ENCODE measurements around the gene NEB.
"Not testable (repeated sequence)": the region's sequence is repeated elsewhere in the genome, so short reads cannot be mapped to it uniquely, and the experiment has no call there.

NEB gene

DNA sequence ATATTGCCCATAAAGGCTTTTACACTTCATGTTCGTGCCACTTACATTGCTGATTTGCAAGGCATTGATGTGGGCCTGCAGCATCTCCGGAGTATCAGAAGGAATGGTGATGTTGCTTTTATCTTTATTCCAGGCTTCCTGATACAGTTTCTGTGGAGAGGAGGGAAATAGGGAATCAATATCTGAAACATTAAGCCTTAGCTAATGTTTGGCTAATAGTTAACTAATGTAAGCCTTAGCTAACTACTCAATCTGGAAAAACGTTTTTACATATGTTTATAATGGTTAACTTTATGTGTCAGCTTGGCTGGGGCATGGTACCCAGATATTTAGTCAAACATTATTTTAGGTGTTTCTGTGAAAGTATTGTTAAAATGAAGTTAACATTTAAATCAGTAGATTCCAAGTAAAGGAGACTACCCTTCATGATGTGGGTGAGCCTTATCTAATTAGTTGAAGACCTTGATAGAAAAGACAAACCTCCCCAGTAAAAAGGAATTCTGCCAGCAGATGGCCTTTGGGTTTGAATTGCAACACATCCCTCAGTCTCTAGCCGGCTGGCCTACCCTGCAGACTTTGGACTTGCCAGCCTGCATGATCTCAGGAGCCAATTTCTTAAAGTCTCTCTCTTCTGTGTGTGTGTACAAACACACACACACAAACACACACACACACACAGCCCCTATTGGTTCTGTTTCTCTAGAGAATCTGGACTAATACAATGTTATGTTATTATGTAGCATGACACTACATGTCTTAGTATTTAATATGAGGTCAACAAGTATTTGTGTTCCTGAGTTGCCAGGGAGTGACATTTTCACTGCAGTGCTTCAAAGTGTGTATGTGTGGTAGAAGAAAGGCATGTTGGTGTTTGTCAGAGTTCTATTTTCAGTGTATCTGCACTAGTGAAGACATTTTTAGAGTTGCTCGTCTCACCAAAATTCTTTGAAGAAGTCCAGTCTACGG lies 126.5 kb downstream of the NEB start:
- not testable (repeated sequence) for DNase-seq (ENCODE audit: low read depth)

DNA sequence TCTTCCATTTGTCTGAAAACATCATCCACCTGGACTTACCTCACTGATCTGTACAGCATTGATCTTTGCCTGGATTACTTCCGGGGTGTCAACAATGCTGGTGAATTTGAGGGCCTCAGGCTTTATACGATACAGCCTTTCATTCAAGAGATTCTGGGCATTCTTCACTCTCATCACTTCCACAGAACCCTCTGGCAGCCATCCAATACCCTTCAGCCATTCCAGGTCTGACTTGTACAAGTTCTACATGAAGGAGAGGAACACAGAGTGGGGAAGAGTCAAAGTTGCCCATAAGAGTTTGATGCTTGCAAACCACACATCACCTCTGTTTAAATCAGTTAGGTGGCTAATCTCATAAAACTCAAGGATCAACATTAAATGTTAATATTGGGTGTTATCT lies 130.7 kb downstream of the NEB start:
- not testable (repeated sequence) for DNase-seq (ENCODE audit: low read depth)

DNA sequence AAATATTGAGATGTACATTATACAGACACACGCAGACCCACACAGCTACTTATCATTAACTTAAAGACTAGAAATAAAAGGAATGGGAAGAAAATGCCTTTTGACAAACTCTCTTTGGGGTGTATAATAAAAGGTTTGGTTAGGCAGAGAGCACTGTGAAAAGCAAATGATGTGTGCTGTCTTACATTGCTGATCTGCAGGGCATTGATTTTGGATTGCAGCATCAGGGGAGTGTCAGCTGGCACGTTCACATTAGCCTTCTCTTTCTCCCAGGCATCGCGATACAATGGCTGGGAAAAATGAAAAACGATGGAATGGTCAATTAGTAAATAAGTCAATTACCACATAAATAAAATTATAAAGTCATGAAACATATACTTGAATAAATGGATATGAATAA lies 131.9 kb downstream of the NEB start:
- not testable (repeated sequence) for DNase-seq (ENCODE audit: low read depth)

DNA sequence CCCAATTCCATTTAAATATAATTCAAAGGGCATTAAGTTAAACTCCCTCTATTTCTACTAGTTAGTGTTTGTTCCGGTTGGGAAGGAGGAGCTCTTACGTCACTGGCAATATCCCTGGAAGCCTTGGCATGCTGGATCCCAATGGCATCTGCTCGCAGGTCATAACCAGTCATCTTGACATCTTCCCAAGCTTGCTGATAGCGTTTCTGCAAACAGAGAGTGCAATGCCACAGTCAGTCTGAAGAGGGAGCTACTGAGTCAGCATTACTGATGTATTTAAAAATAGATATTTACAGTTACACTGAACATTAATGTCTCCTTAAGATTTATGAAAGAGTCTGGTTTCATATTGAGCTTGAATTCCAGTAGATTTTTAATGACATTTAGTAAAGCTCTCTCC lies 132.5 kb downstream of the NEB start:
- DNase-seq (ENCODE audit: low read depth) = not testable (repeated sequence)

DNA sequence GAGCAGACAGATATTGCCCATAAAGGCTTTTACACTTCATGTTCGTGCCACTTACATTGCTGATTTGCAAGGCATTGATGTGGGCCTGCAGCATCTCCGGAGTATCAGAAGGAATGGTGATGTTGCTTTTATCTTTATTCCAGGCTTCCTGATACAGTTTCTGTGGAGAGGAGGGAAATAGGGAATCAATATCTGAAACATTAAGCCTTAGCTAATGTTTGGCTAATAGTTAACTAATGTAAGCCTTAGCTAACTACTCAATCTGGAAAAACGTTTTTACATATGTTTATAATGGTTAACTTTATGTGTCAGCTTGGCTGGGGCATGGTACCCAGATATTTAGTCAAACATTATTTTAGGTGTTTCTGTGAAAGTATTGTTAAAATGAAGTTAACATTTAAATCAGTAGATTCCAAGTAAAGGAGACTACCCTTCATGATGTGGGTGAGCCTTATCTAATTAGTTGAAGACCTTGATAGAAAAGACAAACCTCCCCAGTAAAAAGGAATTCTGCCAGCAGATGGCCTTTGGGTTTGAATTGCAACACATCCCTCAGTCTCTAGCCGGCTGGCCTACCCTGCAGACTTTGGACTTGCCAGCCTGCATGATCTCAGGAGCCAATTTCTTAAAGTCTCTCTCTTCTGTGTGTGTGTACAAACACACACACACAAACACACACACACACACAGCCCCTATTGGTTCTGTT lies 137.2 kb downstream of the NEB start:
- not testable (repeated sequence) for DNase-seq (ENCODE audit: low read depth)

DNA sequence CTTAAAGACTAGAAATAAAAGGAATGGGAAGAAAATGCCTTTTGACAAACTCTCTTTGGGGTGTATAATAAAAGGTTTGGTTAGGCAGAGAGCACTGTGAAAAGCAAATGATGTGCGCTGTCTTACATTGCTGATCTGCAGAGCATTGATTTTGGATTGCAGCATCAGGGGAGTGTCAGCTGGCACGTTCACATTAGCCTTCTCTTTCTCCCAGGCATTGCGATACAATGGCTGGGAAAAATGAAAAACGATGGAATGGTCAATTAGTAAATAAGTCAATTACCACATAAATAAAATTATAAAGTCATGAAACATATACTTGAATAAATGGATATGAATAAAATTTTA lies 142.4 kb downstream of the NEB start:
- DNase-seq (ENCODE audit: low read depth) = not testable (repeated sequence)

DNA sequence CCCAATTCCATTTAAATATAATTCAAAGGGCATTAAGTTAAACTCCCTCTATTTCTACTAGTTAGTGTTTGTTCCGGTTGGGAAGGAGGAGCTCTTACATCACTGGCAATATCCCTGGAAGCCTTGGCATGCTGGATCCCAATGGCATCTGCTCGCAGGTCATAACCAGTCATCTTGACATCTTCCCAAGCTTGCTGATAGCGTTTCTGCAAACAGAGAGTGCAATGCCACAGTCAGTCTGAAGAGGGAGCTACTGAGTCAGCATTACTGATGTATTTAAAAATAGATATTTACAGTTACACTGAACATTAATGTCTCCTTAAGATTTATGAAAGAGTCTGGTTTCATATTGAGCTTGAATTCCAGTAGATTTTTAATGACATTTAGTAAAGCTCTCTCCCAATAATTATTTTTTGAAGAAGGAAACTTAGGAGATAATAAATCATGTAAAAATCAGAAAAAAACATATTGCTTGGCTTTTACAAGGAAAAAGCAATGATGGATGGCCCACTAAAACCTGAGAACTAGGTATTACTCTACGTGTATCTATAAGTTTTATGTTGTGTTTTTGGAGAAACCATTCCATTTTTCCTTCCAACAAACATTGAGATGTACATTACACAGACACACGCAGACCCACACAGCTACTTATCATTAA lies 142.9 kb downstream of the NEB start:
- DNase-seq (ENCODE audit: low read depth) = not testable (repeated sequence)

DNA sequence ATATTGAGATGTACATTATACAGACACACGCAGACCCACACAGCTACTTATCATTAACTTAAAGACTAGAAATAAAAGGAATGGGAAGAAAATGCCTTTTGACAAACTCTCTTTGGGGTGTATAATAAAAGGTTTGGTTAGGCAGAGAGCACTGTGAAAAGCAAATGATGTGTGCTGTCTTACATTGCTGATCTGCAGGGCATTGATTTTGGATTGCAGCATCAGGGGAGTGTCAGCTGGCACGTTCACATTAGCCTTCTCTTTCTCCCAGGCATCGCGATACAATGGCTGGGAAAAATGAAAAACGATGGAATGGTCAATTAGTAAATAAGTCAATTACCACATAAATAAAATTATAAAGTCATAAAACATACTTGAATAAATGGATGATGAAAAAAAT lies 153.0 kb downstream of the NEB start:
- not testable (repeated sequence) for DNase-seq (ENCODE audit: low read depth)

DNA sequence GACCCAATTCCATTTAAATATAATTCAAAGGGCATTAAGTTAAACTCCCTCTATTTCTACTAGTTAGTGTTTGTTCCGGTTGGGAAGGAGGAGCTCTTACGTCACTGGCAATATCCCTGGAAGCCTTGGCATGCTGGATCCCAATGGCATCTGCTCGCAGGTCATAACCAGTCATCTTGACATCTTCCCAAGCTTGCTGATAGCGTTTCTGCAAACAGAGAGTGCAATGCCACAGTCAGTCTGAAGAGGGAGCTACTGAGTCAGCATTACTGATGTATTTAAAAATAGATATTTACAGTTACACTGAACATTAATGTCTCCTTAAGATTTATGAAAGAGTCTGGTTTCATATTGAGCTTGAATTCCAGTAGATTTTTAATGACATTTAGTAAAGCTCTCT lies 153.6 kb downstream of the NEB start:
- DNase-seq (ENCODE audit: low read depth) = not testable (repeated sequence)

DNA sequence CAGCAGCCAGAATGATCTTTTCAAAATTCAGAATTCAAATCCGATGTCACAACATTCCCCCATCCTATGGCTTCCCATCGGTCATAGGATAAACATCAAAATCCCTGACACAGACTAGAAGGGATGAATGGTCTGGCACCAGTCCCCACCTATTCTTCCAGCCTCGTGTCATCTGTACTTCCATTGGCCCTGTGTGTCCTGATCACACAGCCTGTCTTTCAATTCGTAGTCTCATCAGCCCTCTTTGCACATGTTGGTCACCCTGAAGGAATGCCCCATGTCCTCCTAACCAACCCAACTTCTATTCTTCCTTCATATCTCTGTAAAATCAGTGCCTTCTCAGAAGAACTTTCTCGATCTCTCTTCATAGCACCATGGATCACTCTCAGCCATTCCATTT lies 157.2 kb downstream of the NEB start:
- DNase-seq (ENCODE audit: low read depth) = no peak

DNA sequence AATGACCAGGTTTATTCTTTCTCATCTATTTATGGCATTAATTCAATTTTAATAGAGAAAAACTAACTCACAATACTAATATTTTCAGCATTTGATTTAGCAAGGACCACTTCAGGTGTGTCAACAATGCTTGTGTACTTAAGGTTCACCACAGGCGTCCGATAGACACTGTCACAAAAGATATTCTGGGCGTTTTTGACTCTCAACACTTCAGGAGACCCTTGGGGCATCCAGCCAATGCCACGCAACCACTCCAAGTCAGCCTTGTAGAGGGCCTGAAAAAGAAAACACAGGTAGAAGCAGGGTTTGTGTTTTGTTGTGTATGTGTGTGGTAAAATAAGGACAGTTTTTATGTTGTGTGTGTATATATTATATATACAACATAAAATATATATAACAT lies 158.2 kb downstream of the NEB start:
- no peak for DNase-seq (ENCODE audit: low read depth)

DNA sequence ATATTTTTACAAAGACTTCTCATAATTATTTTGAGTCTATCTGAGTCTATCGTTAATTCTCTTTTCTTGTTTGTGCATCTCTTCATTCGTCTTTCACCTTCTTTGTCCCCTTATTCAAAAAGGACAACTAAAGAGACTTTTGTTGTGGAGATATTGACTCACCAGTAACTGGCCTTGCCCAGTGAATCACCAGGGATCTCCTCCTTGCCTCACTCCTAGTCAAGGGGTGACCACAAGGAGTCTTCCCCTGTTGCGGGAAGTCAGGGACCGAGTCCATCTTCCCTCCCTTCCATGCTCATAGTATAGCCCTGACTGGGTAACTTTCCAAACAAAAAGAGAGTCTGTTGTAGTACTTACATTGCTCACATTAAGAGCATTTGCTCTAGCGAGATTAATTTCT lies 158.9 kb downstream of the NEB start:
- DNase-seq (ENCODE audit: low read depth) = no peak

DNA sequence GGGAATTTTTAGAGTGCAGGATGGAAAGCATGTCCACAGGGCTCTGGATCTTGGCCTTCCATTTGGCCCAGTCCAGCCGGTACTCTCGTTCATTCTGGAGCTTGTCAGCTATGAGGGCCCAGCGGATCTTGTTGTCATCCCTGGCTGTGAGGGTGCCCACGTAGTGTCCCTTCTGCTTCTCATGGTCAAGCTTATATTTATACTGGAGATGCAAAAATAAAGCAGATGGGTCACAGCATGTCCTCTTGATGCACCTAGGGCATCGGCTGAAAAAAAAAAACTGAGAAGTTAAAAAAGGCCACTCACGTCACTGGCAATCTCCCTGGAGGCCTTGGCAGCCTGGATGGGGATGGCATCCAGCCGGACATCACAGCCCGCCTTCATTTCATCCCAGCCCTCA lies 164.1 kb downstream of the NEB start:
- no peak for DNase-seq (ENCODE audit: low read depth)

DNA sequence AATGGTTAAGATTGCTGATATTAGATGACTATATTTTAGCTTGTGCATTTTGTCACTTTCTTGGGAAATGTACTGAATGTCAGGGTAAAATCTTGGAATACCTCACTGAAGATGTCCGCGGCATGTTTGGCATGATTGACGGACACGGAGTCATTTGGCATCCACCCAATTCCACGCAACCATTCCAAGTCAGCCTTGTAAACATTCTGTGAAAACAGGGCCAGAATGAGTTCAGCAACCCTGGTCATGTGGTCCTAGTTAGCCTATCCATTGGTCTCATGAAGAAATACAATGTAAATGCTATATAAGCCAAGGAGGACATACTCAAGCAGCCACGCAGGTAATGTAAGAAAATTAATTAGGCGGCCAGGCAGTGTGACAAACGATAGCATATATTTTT lies 165.1 kb downstream of the NEB start:
- DNase-seq (ENCODE audit: low read depth) = no peak

DNA sequence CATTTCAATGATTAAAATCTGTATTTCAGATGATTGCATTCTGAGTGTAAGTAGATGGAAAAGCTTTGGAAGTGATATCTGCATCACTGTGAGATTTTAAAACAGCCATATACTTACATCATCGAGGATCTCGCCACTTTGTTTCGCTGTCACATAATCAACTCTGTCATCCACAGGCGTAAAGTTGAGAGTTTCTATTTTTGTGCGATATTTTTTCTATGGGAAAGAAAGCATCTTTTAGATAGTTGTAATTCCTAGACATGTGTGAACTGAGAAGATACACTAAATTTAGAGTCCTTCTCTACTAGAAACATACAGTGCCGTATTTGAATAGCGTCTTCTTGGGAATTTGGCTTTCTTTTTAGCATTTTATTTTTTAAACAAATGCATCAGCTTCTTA lies 165.8 kb downstream of the NEB start:
- no peak for DNase-seq (ENCODE audit: low read depth)

DNA sequence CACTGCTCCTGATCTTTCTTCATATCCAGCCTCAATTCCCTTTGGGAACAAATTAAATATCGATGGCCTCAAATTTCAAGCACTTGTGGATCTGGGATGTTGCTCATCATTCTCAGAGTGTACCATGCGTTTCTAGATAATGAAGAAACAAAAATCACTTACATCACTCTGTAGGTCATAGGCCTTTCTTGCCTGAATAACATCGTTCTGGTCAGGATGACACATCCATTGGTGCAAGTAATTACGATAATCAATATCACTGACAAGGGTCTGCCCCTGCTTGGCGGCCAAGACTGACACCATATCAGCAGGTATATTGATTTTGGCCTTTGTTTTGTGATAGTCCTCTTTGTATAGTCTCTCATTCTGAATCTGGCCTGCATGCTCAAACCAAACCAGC lies 167.3 kb downstream of the NEB start:
- DNase-seq (ENCODE audit: low read depth) = no peak

DNA sequence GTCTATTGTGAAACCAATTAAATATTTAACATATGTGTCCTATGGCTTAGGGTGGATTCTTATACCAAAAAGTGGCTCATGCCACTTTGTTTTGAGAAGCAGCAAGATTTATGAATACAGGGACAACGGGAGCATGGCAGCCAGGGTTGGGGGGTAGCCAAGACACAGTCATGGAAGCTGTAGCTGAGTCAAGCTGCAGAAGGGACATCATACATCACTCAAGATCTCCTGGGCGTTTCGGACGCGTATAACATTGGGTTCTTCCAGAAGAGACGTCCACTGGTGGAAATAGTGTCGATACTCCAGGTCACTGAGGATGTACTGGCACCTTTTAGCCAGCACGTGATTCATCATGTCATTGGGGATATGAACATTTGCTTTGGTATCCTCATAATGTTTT lies 171.9 kb downstream of the NEB start:
- DNase-seq (ENCODE audit: low read depth) = no peak

DNA sequence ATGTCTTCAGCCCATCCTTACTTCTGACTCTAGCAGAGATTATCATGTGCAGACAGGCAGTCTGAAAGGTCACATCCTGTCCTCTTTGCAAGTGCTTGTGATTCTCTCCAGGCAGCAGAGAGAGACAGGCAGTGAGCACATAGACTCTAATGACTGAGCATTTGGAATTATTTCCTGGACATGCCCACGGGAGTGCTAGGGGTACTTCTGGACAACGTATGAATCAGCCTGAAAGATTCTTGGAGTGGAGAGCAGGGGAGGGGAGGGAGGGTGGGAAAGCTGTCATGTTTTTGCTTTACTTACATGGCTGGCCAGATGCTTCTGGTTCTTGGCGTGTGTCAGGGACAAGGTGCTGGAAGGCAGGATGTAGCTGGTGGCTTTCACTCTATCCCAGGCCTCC lies 174.0 kb downstream of the NEB start:
- DNase-seq (ENCODE audit: low read depth) = no peak

DNA sequence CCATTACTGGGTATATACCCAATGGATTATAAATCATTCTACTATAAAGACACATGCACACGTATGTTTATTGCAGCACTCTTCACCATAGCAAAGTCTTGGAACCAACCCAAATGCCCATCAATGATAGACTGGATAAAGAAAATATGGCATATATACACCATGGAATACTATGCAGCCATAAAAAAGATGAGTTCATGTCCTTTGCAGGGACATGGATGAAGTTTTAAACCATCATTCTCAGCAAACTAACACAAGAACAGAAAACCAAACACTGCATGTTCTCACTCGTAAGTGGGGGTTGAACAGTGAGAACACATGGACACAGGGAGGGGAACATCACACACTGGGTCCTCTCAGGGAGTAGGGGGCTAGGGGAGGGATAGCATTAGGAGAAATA lies 174.8 kb downstream of the NEB start:
- not testable (repeated sequence) for DNase-seq (ENCODE audit: low read depth)

DNA sequence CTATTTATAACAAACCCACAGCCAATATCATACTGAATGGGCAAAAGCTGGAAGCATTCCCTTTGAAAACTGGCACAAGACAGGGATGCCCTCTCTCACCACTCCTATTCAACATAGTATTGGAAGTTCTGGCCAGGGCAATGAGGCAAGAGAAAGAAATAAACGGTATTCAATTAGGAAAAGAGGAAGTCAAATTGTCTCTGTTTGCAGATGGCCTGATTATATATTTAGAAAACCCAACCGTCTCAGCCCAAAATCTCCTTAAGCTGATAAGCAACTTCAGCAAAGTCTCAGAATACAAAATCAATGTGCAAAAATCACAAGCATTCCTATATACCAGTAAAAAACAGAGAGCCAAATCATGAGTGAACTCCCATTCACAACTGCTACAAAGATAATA lies 176.4 kb downstream of the NEB start:
- not testable (repeated sequence) for DNase-seq (ENCODE audit: low read depth)

DNA sequence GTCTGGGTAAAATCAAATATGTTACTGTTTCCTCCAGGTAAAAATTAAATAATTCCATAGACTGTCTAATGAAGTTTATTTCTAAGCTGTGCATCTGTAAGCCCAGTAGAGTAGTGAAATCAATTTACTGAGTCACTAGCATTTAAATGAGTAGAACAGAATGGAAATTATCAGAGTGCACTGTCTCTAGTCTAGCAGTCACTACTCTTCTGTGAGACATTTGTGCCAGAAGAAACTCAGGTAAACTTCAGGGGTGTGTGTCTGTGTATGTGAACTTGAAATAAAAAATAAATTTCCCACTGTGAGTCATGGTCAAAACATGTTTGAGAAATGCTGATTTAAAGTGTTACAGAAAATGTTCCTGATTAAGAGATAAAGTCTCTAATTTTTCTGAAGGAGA lies 178.2 kb downstream of the NEB start:
- no peak for DNase-seq (ENCODE audit: low read depth)

DNA sequence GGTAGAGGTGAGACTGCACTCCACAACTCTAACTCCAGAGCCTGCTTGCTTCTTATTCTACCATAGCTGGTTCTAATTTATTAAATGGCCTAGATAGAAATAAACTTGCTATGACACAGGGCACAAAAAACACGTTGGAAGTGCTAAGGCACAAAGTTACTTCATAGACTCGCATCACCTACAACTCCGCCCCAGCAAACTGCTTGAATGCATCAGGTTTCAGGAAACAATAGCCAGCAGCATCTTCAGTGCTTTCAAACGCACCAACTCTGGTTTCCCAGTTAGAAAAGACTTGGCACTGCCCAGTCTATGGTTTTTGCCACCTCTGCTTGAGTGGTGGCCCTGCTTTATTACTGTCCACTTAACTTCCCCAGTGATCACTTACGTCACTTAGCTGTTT lies 182.0 kb downstream of the NEB start:
- DNase-seq (ENCODE audit: low read depth) = no peak

DNA sequence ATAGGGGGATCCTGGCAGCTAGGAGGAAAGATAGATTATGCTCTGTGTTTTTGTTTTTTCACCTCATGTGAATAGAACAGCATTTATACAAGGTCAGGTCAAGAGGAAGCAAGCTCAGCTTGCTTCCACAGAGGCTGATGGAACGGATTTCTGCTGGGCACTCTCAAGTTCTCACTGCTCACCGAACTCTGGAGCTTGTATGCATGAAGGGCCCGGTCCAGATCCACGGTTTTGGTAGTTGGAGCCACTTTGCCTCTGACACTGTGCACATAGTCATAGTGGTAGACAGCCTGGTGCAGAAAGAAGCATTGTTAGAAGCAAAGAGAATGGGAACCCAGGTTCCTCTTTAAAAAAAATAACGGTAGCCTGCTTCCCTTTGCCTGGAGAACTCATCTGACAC lies 182.7 kb downstream of the NEB start:
- no peak for DNase-seq (ENCODE audit: low read depth)

All from activated gamma-delta T cell treated with anti-CD3 and anti-CD28 coated beads, Interleukin-2, amount 50 U/mL, for 16 hours (primary cell).